Subcutaneous adipose tissue (tissue), 4 donors: ENCODE measurements around the gene FRMPD4. TPM values are rescaled to one million over a fixed set of nuclear protein-coding genes. Genes with fewer than 3 reads are reported as not detected.

ENCODE experiments used
- total RNA-seq, 4 donors: library from RNA; depleted of rRNA; stranded (reverse); fragments of >200 nt; gene quantifications; one replicate each; pipeline ENCODE4 v1.1.0, GENCODE V29; 2016
- TF ChIP-seq, protein P1 (sequence below): fragments of 450-650 bp; IDR thresholded peaks from one replicate; pipeline ENCODE4 v1.5.1; 2016; ENCODE audit warnings: low read depth, mild to moderate bottlenecking, control low read depth, antibody characterized with exemption, moderate library complexity

The FRMPD4 gene
- total RNA-seq, 4 donors from 2014 or later: 0.17 to 0.44 (median 0.19) TPM; not detected in 1

DNA sequence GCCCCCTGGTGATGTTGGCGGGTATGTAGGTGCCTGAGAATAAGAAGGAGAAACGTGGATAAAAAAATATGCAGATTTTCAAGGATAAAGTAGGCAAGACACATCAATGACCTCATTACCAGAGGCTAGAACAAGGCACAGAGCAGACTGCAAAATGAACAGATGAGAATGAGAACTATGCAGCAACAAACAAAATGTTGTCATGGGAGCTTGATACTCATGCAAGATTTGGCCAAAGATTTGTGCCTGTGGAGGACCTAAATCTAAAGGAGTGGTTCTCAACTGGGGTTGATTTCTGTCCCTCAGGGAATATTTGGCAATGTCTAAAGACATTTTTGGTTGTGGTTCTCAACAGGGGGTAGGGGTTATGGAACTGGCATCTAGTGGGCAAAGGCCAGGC, 177.3 kb downstream of the FRMPD4 start:
- TF ChIP-seq, protein P1, sequence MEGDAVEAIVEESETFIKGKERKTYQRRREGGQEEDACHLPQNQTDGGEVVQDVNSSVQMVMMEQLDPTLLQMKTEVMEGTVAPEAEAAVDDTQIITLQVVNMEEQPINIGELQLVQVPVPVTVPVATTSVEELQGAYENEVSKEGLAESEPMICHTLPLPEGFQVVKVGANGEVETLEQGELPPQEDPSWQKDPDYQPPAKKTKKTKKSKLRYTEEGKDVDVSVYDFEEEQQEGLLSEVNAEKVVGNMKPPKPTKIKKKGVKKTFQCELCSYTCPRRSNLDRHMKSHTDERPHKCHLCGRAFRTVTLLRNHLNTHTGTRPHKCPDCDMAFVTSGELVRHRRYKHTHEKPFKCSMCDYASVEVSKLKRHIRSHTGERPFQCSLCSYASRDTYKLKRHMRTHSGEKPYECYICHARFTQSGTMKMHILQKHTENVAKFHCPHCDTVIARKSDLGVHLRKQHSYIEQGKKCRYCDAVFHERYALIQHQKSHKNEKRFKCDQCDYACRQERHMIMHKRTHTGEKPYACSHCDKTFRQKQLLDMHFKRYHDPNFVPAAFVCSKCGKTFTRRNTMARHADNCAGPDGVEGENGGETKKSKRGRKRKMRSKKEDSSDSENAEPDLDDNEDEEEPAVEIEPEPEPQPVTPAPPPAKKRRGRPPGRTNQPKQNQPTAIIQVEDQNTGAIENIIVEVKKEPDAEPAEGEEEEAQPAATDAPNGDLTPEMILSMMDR: no peak

GRCh38 chrX:12319003-12319519, 180.8 kb downstream of the FRMPD4 start:
- TF ChIP-seq, protein P1: no peak

DNA sequence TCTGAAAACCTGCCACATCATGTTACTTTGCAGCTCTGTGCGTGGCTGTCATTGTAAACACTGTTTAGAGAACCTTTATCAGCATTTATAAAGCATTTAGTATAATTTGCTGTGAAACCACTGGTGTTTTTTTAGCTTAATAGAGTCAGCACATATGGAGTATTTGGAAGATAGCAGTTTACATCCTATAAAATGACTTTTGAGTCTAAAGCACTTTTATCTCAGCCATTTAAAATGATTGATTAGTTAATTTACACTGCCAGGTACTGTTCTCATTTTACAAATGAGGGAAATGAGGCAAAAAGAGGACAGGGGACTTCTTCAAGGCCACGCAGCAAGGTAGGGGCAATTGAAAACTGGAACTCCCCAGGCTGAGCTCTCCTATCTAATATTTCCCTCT, 181.7 kb downstream of the FRMPD4 start:
- TF ChIP-seq, protein P1: no peak

DNA sequence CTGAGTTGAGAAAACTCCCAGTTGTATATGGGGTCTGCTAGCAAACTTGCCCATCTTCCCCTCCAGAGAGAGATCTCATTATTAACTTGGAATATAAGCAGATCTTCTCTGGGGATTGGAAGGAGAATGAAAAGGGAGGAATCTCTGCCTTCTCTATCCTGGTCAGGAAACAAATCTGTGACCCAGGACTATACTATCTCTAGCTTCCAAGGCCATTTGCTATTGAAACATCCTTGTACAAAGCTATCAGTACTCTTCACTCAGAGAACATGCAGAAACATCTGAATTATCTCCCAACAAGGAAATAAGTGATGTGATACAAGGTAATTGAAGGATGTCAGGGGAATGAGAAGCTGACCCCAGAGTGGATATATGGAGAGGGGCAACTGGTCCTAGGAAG, 183.8 kb downstream of the FRMPD4 start:
- TF ChIP-seq, protein P1: no peak

DNA sequence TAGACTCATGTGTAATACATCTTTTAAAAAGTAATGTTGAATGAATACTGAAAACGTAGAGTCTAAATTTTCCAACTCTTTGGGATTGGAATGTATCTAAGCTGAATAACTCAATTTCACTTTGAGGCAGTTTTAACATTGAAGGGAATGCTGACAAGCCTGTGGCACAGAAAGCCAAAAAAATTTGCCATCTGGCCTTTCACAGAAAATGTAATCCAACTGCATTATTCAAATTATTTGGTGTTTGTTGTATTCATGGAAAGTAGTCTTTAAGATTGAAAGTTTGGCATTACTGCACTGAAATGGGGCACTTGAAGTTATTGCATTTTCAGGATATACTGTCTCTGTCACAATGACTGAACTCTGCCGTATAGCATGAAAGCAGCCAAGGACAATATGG, 186.9 kb downstream of the FRMPD4 start:
- TF ChIP-seq, protein P1: no peak

DNA sequence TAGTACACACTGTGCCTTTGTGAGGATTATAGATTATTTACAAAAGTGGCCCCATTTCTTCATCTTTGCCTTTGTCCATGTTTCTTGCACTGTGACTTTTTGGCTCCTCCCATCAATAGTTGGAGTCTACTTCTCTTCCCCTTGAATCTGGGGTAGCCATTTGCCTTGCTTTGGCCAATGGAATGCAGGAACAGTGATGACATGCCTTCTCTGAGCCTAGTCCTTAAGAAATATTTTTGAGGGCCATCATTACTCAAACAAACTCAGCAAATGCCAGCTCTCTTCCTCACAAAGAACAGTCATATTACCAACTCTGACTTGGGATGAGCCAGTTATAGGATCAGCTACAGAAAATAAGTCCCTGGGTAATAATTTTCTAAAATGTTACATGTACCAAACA, 189.6 kb downstream of the FRMPD4 start:
- TF ChIP-seq, protein P1: no peak

GRCh38 chrX:12329476-12329875, 191.2 kb downstream of the FRMPD4 start:
- TF ChIP-seq, protein P1: no peak
